SU-DHL-6 (cell line): Measurements from ENCODE around the gene SIRPA.

Experiments used
- H2AFZ ChIP-seq: fragments of 200-600 bp; sonication (generic); 2 replicates; pipeline ENCODE4 v1.6.1; 2014; ENCODE audit warnings: low read depth, mild to moderate bottlenecking, moderate library complexity, mixed read lengths, antibody characterized with exemption, low read length; ENCODE audit not compliant: severe bottlenecking
- H3F3A ChIP-seq: fragments of 200-600 bp; shearing (Covaris generic); 2 replicates; pipeline ENCODE4 v1.6.0; 2016; ENCODE audit warnings: antibody characterized with exemption, mild to moderate bottlenecking; ENCODE audit not compliant: insufficient read depth
- H3K27ac ChIP-seq: fragments of 200-600 bp; sonication (generic); 2 replicates; pipeline ENCODE4 v1.5.1; 2016; ENCODE audit warnings: low read depth, mild to moderate bottlenecking, low read length, moderate library complexity, mixed read lengths
- H3K27me3 ChIP-seq: fragments of 200-600 bp; sonication (generic), shearing (Covaris generic); 2 replicates; pipeline ENCODE4 v1.6.0; 2014; ENCODE audit warnings: mild to moderate bottlenecking, low read length
- H3K36me3 ChIP-seq: fragments of 200-600 bp; sonication (generic); 2 replicates; pipeline ENCODE4 v1.6.1; 2014; ENCODE audit warnings: mild to moderate bottlenecking, low read length, mixed read lengths
- H3K4me2 ChIP-seq: fragments of 300-600, 200-600 bp; shearing (Covaris generic), sonication (generic); 2 replicates; pipeline ENCODE4 v1.6.0; 2014; ENCODE audit warnings: low read length, low read depth, mild to moderate bottlenecking; ENCODE audit not compliant: poor library complexity, severe bottlenecking
- H3K4me3 ChIP-seq: fragments of 200-600 bp; sonication (generic); 2 replicates; pipeline ENCODE4 v1.5.1; 2014; ENCODE audit warnings: antibody characterized with exemption, low read length, mild to moderate bottlenecking, mixed read lengths; ENCODE audit not compliant: insufficient read depth, poor library complexity, severe bottlenecking
- H3K79me2 ChIP-seq: fragments of 200-600 bp; sonication (generic); 2 replicates; pipeline ENCODE4 v1.6.1; 2014; ENCODE audit warnings: mild to moderate bottlenecking, low read length, moderate library complexity; ENCODE audit not compliant: insufficient read depth
- H3K9ac ChIP-seq: fragments of 200-600 bp; sonication (generic); 2 replicates; pipeline ENCODE4 v1.7.0; 2014; ENCODE audit warnings: mild to moderate bottlenecking, low read length
- H3K9me2 ChIP-seq: fragments of 200-600 bp; sonication (generic); replicated peaks from 2 replicates; pipeline ENCODE4 v1.6.1; 2014; ENCODE audit warnings: low read length; ENCODE audit not compliant: insufficient read depth
- H3K9me3 ChIP-seq: fragments of 200-600 bp; sonication (generic); 2 replicates; pipeline ENCODE4 v1.6.1; 2014; ENCODE audit warnings: low read length, mixed read lengths; ENCODE audit not compliant: insufficient read depth
- H4K20me1 ChIP-seq: fragments of 200-600 bp; sonication (generic); 2 replicates; pipeline ENCODE4 v1.6.1; 2014; ENCODE audit warnings: low read depth, mild to moderate bottlenecking, antibody characterized with exemption, low read length, moderate library complexity, mixed read lengths
- CTCF ChIP-seq: fragments of 200-600 bp; sonication (generic); IDR thresholded peaks from one replicate; pipeline ENCODE4 v1.5.1; 2017; ENCODE audit warnings: antibody characterized with exemption, mild to moderate bottlenecking, low read length, moderate library complexity; ENCODE audit not compliant: insufficient read depth, poor library complexity, severe bottlenecking
- EZH2phosphoT487 ChIP-seq: fragments of 200-600 bp; sonication (generic), shearing (Covaris generic); conservative IDR thresholded peaks from 2 replicates; pipeline ENCODE4 v1.6.1; 2018; ENCODE audit warnings: mild to moderate bottlenecking, antibody characterized with exemption, low read length, moderate library complexity, mixed read lengths

SIRPA gene

GRCh38 chr20:1943275-1944002, 48.2 kb downstream of the SIRPA start:
- TF ChIP-seq CTCF: no peak
- no peak for TF ChIP-seq EZH2phosphoT487
- H3K9ac ChIP-seq: no peak overlapping the region
- H3F3A ChIP-seq: no peaks in the 10 kb centered on the region
- H3K79me2 ChIP-seq: no peaks in the 10 kb centered on the region
- H2AFZ ChIP-seq: no peak overlapping the region
- no peaks in the 10 kb centered on the region for H3K9me3 ChIP-seq
- H4K20me1 ChIP-seq: no peaks in the 10 kb centered on the region
- no peak overlapping the region for H3K4me3 ChIP-seq
- no peaks in the 10 kb centered on the region for H3K27me3 ChIP-seq
- H3K36me3 ChIP-seq: no peaks in the 10 kb centered on the region
- no peak overlapping the region for H3K27ac ChIP-seq
- no peaks in the 10 kb centered on the region for H3K9me2 ChIP-seq
- no peak overlapping the region for H3K4me2 ChIP-seq

- no peak overlapping the region for H3K4me2 ChIP-seq
Measured at GRCh38 chr20:1944345-1945091, 49.3 kb downstream of the SIRPA start.

GRCh38 chr20:1945134-1945618, 50.0 kb downstream of the SIRPA start:
- Histone ChIP-seq H2AFZ (no peak overlapping the region), H4K20me1 (no peaks in the 10 kb centered on the region), H3K4me2 (no peak overlapping the region), H3K36me3 (no peaks in the 10 kb centered on the region), H3K9me3 (no peaks in the 10 kb centered on the region), H3K4me3 (no peak overlapping the region), H3K9me2 (no peaks in the 10 kb centered on the region), H3K9ac (no peak overlapping the region), H3F3A (no peaks in the 10 kb centered on the region), H3K79me2 (no peaks in the 10 kb centered on the region), H3K27ac (no peak overlapping the region), H3K27me3 (no peaks in the 10 kb centered on the region)
- TF ChIP-seq EZH2phosphoT487 (no peak), CTCF (no peak)

More at GRCh38 chr20:1944345-1945091, 49.3 kb downstream of the SIRPA start:
- no peak overlapping the region for H3K27ac ChIP-seq
- H4K20me1 ChIP-seq: no peaks in the 10 kb centered on the region
- TF ChIP-seq CTCF (no peak), EZH2phosphoT487 (no peak)
- no peaks in the 10 kb centered on the region for H3K36me3 ChIP-seq
- H3K9me3 ChIP-seq: no peaks in the 10 kb centered on the region
- no peaks in the 10 kb centered on the region for H3K9me2 ChIP-seq
- H2AFZ ChIP-seq: no peak overlapping the region
- no peaks in the 10 kb centered on the region for H3K79me2 ChIP-seq
- H3K27me3 ChIP-seq: no peaks in the 10 kb centered on the region
- no peak overlapping the region for H3K4me3 ChIP-seq
- no peaks in the 10 kb centered on the region for H3F3A ChIP-seq
- no peak overlapping the region for H3K9ac ChIP-seq
